HCT116 (cell line): ENCODE results near the gene CLIP4. TPM values are rescaled to one million over a fixed set of nuclear protein-coding genes. Genes with fewer than 3 reads are reported as not detected.

Experiments
- ATAC-seq: fragments of 200-7000 bp; cut with Tn5 transposase; 2 replicates; pipeline ENCODE4 v1.9.1; 2020; ENCODE audit warnings: mild to moderate bottlenecking, moderate library complexity
- BruUV-seq: library from RNA; stranded (reverse); fragments of 400-500 nt; replicated peaks from 2 replicates; lab custom pipeline; 2021; lab: Mats Ljungman, UMichigan
- CTCF ChIA-PET: fragments of 300-600 bp; sonication (Branson Sonifier 250); formaldehyde crosslinking; loops from one replicate; lab custom pipeline; 2021; ENCODE audit warnings: antibody characterized with exemption; lab: Charles Lee
- POLR2A ChIA-PET: fragments of 300-600, 350-600 bp; sonication (Branson Sonifier 250); formaldehyde crosslinking; loops from one replicate; lab custom pipeline; 2021; ENCODE audit warnings: antibody characterized with exemption; lab: Charles Lee
- RAD21 ChIA-PET, 2 experiments: fragments of 300-600 bp; sonication (Branson Sonifier 250); formaldehyde crosslinking; loops; one replicate each; lab custom pipeline; 2023; ENCODE audit warnings: low total read pairs in 2 of 2; ENCODE audit not compliant: uncharacterized antibody in 2 of 2, unreplicated experiment in 2 of 2, low non-redundant PET in 1 of 2; lab: Charles Lee
- DNase-seq: peaks from one replicate; pipeline ENCODE4 v3.0.0-alpha.2; 2010; ENCODE audit warnings: low read depth, low spot score
- H2AFZ ChIP-seq: fragments of 200-600 bp; shearing (Covaris generic), sonication (generic); 2 replicates; pipeline ENCODE4 v1.6.1; 2017; ENCODE audit warnings: low read depth, mixed run types, mixed read lengths, antibody characterized with exemption, low read length; ENCODE audit not compliant: poor library complexity, severe bottlenecking
- H3K27ac ChIP-seq: 2 replicates; pipeline ENCODE4 v1.5.1; 2012; ENCODE audit warnings: low read depth, low read length
- H3K27me3 ChIP-seq: fragments of 200-600 bp; sonication (generic); 2 replicates; pipeline ENCODE4 v1.6.1; 2016; ENCODE audit warnings: mixed run types, low read length, mixed read lengths; ENCODE audit not compliant: insufficient read depth
- H3K36me3 ChIP-seq, 2 experiments: fragments of 200-500 bp in 1 of 2; fragments of 200-600 bp in 1 of 2; sonication (Bioruptor generic) in 1 of 2; sonication (generic) in 1 of 2; 2 replicates each; pipeline versions ENCODE4 v1.5.1 to v1.6.1; 2014 to 2016; ENCODE audit warnings: low read length in 2 of 2, inconsistent platforms in 1 of 2, mixed read lengths in 1 of 2, mixed run types in 1 of 2; ENCODE audit not compliant: insufficient read depth in 2 of 2, control insufficient read depth in 1 of 2
- H3K4me1 ChIP-seq, 2 experiments: fragments of 200-600 bp in 1 of 2; sonication (generic) in 1 of 2; 2 replicates each; pipeline versions ENCODE4 v1.5.1 to v1.6.1; 2012 to 2017; ENCODE audit warnings: low read length in 2 of 2, inconsistent platforms in 1 of 2, mild to moderate bottlenecking in 1 of 2, mixed read lengths in 1 of 2, mixed run types in 1 of 2, moderate library complexity in 1 of 2; ENCODE audit not compliant: insufficient read depth in 2 of 2, control insufficient read depth in 1 of 2
- H3K4me2 ChIP-seq: fragments of 200-600 bp; sonication (generic); 2 replicates; pipeline ENCODE4 v1.6.1; 2017; ENCODE audit warnings: mixed run types, low read length, mixed read lengths
- H3K4me3 ChIP-seq, 2 experiments: fragments of 200-600 bp in 1 of 2; sonication (generic) in 1 of 2; replicated peaks in 1 of 2; 2 replicates each; pipeline ENCODE4 v1.5.1; 2011 to 2016; ENCODE audit warnings: low read length in 2 of 2, control low read depth in 1 of 2, low read depth in 1 of 2, mild to moderate bottlenecking in 1 of 2, mixed read lengths in 1 of 2, mixed run types in 1 of 2
- H3K79me2 ChIP-seq: fragments of 200-600 bp; sonication (generic); 2 replicates; pipeline ENCODE4 v1.6.1; 2017; ENCODE audit warnings: mild to moderate bottlenecking, mixed run types, low read length, moderate library complexity, mixed read lengths; ENCODE audit not compliant: insufficient read depth
- H3K9ac ChIP-seq: fragments of 200-600 bp; sonication (generic); 2 replicates; pipeline ENCODE4 v1.6.1; 2016; ENCODE audit warnings: low read length, mixed read lengths
- H3K9me2 ChIP-seq: fragments of 200-600 bp; sonication (generic), shearing (Covaris generic); 2 replicates; pipeline ENCODE4 v1.6.1; 2017; ENCODE audit warnings: mixed run types, mild to moderate bottlenecking, moderate library complexity; ENCODE audit not compliant: insufficient read depth
- H3K9me3 ChIP-seq, 2 experiments: fragments of 200-500 bp in 1 of 2; fragments of 200-600 bp in 1 of 2; sonication (Bioruptor generic) in 1 of 2; sonication (generic) in 1 of 2; 2 replicates each; pipeline ENCODE4 v1.6.1; 2014 to 2017; ENCODE audit warnings: low read length in 2 of 2, mixed read lengths in 2 of 2, inconsistent platforms in 1 of 2, low read depth in 1 of 2, mild to moderate bottlenecking in 1 of 2, mixed run types in 1 of 2, moderate library complexity in 1 of 2; ENCODE audit not compliant: control insufficient read depth in 1 of 2, insufficient read depth in 1 of 2
- H4K20me1 ChIP-seq: fragments of 200-600 bp; sonication (generic), shearing (Covaris generic); 2 replicates; pipeline ENCODE4 v1.6.1; 2017; ENCODE audit warnings: mixed run types, mild to moderate bottlenecking, moderate library complexity; ENCODE audit not compliant: insufficient read depth
- ATF3 ChIP-seq: IDR thresholded peaks from 2 replicates; pipeline ENCODE4 v1.6.1; 2012
- CEBPB ChIP-seq: IDR thresholded peaks from 2 replicates; pipeline ENCODE4 v1.6.1; 2012; ENCODE audit warnings: low read depth
- ELF1 ChIP-seq: IDR thresholded peaks from 2 replicates; pipeline ENCODE4 v1.6.1; 2012; ENCODE audit warnings: low read depth, borderline replicate concordance
- EZH2 ChIP-seq: fragments of 200-600 bp; sonication (generic); IDR thresholded peaks from 2 replicates; pipeline ENCODE4 v1.6.1; 2017; ENCODE audit warnings: antibody characterized with exemption, mixed run types
- FOSL1 ChIP-seq: IDR thresholded peaks from 2 replicates; pipeline ENCODE4 v1.6.1; 2012; ENCODE audit warnings: low read depth
- JUND ChIP-seq: IDR thresholded peaks from 2 replicates; pipeline ENCODE4 v1.6.1; 2012
- MAX ChIP-seq: IDR thresholded peaks from 2 replicates; pipeline ENCODE4 v1.6.1; 2012
- POLR2AphosphoS5 ChIP-seq: IDR thresholded peaks from 2 replicates; pipeline ENCODE4 v1.6.1; 2011; ENCODE audit warnings: mild to moderate bottlenecking, low read depth, low read length, moderate library complexity
- SP1 ChIP-seq: IDR thresholded peaks from 2 replicates; pipeline ENCODE4 v1.6.1; 2012; ENCODE audit warnings: low read depth
- SRF ChIP-seq: IDR thresholded peaks from 2 replicates; pipeline ENCODE4 v1.6.1; 2012; ENCODE audit warnings: low read depth
- ZBTB33 ChIP-seq: IDR thresholded peaks from 2 replicates; pipeline ENCODE4 v1.6.1; 2011; ENCODE audit warnings: mild to moderate bottlenecking, low read length, moderate library complexity; ENCODE audit not compliant: insufficient replicate concordance; ENCODE audit errors: extremely low read depth
- intact Hi-C: fragments of 100-400 bp; cut with micrococcal nuclease; formaldehyde crosslinking; loops from 2 replicates; pipeline ENCODE4 v1.10.0; 2022
- total RNA-seq: library from RNA; stranded (reverse); gene quantifications from one replicate; pipeline ENCODE4 v1.2.1, GENCODE V29; 2021; ENCODE audit not compliant: unreplicated experiment

CLIP4 gene
- total RNA-seq, 1 experiment from 2014 or later: 27.8 TPM

- TF ChIP-seq ZBTB33 (no peak), SRF (no peak), POLR2AphosphoS5 (no peak), EZH2 (no peak), ATF3 (no peak), ELF1 (no peak), JUND (no peak), CEBPB (no peak), SP1 (no peak), FOSL1 (no peak), MAX (no peak)
Measured at GRCh38 chr2:29139152-29139551, 23.9 kb downstream of the CLIP4 start (continued).

- no peak overlapping the region for H3K9ac ChIP-seq
- RAD21 ChIA-PET: no interaction called here
- CTCF ChIA-PET: no interaction called here
- H3K4me1 ChIP-seq: no peaks in the 10 kb centered on the region
- no peak overlapping the region for H2AFZ ChIP-seq
- H3K9me3 ChIP-seq: no peaks in the 10 kb centered on the region
- no peak overlapping the region for H3K4me2 ChIP-seq
- H3K27me3 ChIP-seq: no peaks in the 10 kb centered on the region
- ATAC-seq (no peak), DNase-seq (no peak)
- no peak overlapping the region for H3K27ac ChIP-seq
- H3K36me3 ChIP-seq: no peaks in the 10 kb centered on the region
- POLR2A ChIA-PET: no interaction called here
- BruUV-seq: no TSS peak
- no peaks in the 10 kb centered on the region for H3K9me2 ChIP-seq
- no peak for TF ChIP-seq SP1
- intact Hi-C loops: no loop called here
- H3K79me2 ChIP-seq: peaks cover 7% of the 10 kb centered on the region
- no peaks in the 10 kb centered on the region for H4K20me1 ChIP-seq
- H3K4me3 ChIP-seq: no peak overlapping the region
Measured at GRCh38 chr2:29139731-29140130, 24.5 kb downstream of the CLIP4 start.
